Testis (tissue), 3 donors: ENCODE results near the gene DSP. TPM values are rescaled to one million over a fixed set of nuclear protein-coding genes. Genes with fewer than 3 reads are reported as not detected.

Experiments
- DNase-seq: peaks from one replicate; pipeline ENCODE4 v3.0.0-alpha.2; 2019
- H3K27ac ChIP-seq, 2 donors: fragments of 200-600 bp; sonication (generic); one replicate each; pipeline ENCODE4 v1.5.1; 2019
- H3K27me3 ChIP-seq: fragments of 200-600 bp; sonication (generic); one replicate; pipeline ENCODE4 v1.5.1; 2019
- H3K36me3 ChIP-seq: fragments of 200-600 bp; sonication (generic); one replicate; pipeline ENCODE4 v1.5.1; 2017; ENCODE audit warnings: low read depth; ENCODE audit errors: missing control alignments
- H3K4me1 ChIP-seq: fragments of 200-600 bp; sonication (generic); one replicate; pipeline ENCODE4 v1.5.1; 2019
- H3K4me3 ChIP-seq, 2 donors: fragments of 200-600 bp; sonication (generic); one replicate each; pipeline ENCODE4 v1.5.1; 2017 to 2019
- H3K9me3 ChIP-seq: fragments of 200-600 bp; sonication (generic); one replicate; pipeline ENCODE4 v1.5.1; 2017
- POLR2A ChIP-seq: fragments of 450-650 bp; IDR thresholded peaks from one replicate; pipeline ENCODE4 v1.6.1; 2017; ENCODE audit warnings: antibody characterized with exemption, mild to moderate bottlenecking, moderate library complexity
- WGBS, 2 donors: methylation state at CpG; one replicate each; pipeline ENCODE4 v1.1.5; 2018; 5-methylcytosine and 5-hydroxymethylcytosine counted together
- intact Hi-C: fragments of 100-400 bp; cut with DNase I; formaldehyde crosslinking; loops from one replicate; pipeline ENCODE4 v1.15.1; 2023; ENCODE audit warnings: low total_unique reads
- polyA plus RNA-seq: library from polyadenylated mRNA; stranded (reverse); fragments of 350-450 nt; fragmentation: Illumina TruSeq; extraction: RNeasy Lipid Tissue Mini Kit (QIAGEN cat#74804); gene quantifications from one replicate; pipeline ENCODE4 v1.2.3, GENCODE V29; 2014; ENCODE audit warnings: low read depth, low replicate concordance; ENCODE audit not compliant: insufficient read depth
- total RNA-seq, 2 donors: library from RNA; depleted of rRNA; stranded (reverse); fragments of >200 nt; gene quantifications; one replicate each; pipeline ENCODE4 v1.2.3, GENCODE V29; 2016
- TF ChIP-seq, protein P1 (sequence below), 3 experiments: fragments of 450-650 bp in 2 of 3; fragments of 200-600 bp in 1 of 3; sonication (generic) in 1 of 3; IDR thresholded peaks; one replicate each; pipeline ENCODE4 v1.5.1; 2016 to 2019; ENCODE audit warnings: antibody characterized with exemption in 3 of 3, mild to moderate bottlenecking in 2 of 3, moderate library complexity in 1 of 3

Gene DSP
- total and polyA plus RNA-seq, 3 donors from 2014 or later, result 3.6 to 4.5 (median 4.1) TPM

DNA sequence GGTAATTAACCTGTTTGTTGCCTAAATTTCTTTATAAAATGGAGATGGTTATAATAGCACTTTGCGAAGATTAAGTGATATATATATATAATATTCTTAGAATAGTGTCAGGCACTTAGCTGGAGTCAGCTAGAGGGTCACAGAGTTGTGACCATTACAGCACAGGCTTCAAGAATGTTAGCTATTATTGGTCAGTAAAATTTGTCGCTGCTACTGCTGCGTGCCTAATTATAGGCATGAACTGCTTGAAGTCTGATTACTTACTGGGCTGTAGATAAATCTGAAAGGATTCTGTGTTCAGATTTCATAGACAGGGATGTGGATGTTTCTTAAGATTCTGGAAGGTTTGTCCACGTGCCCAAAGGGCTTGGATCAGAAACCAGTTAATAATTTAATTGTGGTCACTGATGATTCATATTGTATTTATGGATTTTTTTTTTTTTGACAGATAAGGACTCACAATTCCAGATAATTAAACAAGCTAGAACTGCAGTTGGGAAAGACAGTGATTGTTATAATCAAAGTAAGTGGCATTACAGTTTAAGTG is 53.2 kb downstream of the DSP start:
- Histone ChIP-seq H3K27ac (no peak overlapping the region), H3K4me1 (peaks cover 7% of the 10 kb centered on the region), H3K4me3 (no peak overlapping the region), H3K36me3 (no peaks in the 10 kb centered on the region), H3K27me3 (no peaks in the 10 kb centered on the region), H3K9me3 (no peaks in the 10 kb centered on the region)
- intact Hi-C loops, result no loop called here
- WGBS, 2 donors, result 86 to 91% methylated on average over 4 of the region's 4 CpGs
- TF ChIP-seq, protein P1, sequence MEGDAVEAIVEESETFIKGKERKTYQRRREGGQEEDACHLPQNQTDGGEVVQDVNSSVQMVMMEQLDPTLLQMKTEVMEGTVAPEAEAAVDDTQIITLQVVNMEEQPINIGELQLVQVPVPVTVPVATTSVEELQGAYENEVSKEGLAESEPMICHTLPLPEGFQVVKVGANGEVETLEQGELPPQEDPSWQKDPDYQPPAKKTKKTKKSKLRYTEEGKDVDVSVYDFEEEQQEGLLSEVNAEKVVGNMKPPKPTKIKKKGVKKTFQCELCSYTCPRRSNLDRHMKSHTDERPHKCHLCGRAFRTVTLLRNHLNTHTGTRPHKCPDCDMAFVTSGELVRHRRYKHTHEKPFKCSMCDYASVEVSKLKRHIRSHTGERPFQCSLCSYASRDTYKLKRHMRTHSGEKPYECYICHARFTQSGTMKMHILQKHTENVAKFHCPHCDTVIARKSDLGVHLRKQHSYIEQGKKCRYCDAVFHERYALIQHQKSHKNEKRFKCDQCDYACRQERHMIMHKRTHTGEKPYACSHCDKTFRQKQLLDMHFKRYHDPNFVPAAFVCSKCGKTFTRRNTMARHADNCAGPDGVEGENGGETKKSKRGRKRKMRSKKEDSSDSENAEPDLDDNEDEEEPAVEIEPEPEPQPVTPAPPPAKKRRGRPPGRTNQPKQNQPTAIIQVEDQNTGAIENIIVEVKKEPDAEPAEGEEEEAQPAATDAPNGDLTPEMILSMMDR (IDR thresholded peaks at IDR 0.05), result no peak
- TF ChIP-seq POLR2A, result no peak
- DNase-seq, result no peak

DNA sequence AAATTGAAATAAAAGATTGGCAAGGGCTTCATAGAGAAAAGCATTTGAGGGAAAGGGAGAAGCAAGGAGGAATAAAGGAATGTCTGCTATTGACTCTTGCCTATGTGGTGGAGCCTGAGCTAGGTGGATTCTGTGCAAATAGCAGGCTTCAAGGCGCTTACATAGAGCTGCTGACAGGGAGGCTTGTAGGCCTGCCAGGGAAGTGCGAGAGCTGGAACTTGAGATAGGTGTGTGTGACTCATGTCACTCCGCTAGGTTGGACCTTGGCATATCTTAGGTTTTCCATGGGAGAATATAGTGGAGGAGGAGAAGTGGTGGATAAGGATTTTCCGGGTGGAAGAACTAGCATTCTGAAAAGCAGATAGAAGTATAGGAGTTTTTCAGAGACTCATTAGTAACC is 62.5 kb downstream of the DSP start:
- intact Hi-C loops, result no loop called here
- H3K27me3 ChIP-seq, result no peaks in the 10 kb centered on the region
- H3K9me3 ChIP-seq, result no peaks in the 10 kb centered on the region
- no peak overlapping the region for H3K4me3 ChIP-seq
- no peak overlapping the region for H3K27ac ChIP-seq
- no peaks in the 10 kb centered on the region for H3K36me3 ChIP-seq
- TF ChIP-seq, protein P1 (IDR thresholded peaks at IDR 0.05), result no peak
- no peak for TF ChIP-seq POLR2A
- no peak for DNase-seq
- H3K4me1 ChIP-seq, result no peaks in the 10 kb centered on the region
- 79% methylated on average over 4 of the region's 4 CpGs for WGBS, 2 donors

DNA sequence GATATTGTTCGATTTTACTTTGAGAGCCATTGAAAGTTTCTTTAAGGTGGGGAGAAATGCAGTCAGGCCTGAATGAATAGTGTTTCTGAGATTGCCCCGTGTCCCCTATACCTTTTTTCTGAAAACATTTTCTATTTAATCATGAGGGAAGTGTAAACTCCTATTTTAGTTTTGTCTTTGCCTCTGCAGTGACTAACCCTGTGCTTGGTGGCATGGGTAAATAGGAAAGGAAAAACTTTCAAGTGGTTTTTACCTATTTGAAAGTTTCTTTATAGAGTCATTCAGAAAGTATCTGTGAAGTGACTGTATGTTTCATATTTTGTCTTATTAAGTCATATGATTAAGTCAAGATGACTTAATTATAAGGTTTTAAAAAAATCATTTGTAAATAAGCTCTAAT is 63.0 kb downstream of the DSP start:
- Histone ChIP-seq H3K4me3 (no peak overlapping the region), H3K36me3 (no peaks in the 10 kb centered on the region), H3K4me1 (no peaks in the 10 kb centered on the region), H3K27me3 (no peaks in the 10 kb centered on the region), H3K9me3 (no peaks in the 10 kb centered on the region), H3K27ac (no peak overlapping the region)
- WGBS, 2 donors, result 90 to 91% methylated on average over 2 of the region's 2 CpGs
- intact Hi-C loops, result no loop called here
- DNase-seq, result no peak
- no peak for TF ChIP-seq POLR2A
- TF ChIP-seq, protein P1 (IDR thresholded peaks at IDR 0.05), result no peak

DNA sequence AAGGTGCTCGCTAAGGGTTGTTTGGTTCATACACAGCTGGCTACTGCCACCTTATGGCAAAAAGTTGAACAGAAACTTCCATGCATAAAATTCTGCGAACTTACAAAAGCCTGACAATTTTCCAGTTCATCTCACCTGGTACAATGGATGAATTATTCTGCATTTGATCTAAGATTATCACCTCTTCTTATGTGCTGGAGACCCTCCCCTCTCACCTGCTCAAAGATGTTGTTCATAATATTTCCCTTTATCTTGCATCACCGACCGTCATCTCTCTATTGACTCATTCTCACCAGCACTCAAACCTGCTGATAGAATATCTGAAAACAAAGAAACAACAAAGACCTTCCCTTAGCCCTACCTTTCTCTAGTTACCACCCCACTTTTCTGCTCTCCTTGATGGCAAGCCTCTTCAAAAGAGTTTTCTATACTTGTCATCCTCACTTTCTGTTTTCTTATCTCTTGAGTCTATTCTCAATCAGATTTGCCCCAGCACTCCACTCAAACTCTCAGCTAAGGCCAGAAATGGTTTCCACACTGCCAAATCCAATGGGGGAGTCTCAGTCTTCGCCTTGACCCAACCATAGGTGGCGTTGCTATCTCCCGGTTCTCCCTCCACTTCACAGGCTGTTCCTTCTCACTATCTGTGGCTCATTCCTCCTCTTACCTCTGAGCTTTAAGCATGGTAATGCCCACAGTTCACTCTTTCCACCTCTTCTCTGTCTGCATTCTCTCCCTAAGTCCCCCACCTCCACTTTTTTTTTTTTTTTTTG is 74.3 kb downstream of the DSP start:
- no peak overlapping the region for H3K4me3 ChIP-seq
- 31 to 37% methylated on average over 7 of the region's 7 CpGs for WGBS, 2 donors
- TF ChIP-seq, protein P1 (IDR thresholded peaks at IDR 0.05), result peak; percentile 29 to 81 (median 77)
- TF ChIP-seq POLR2A, result no peak
- no peaks in the 10 kb centered on the region for H3K36me3 ChIP-seq
- H3K27ac ChIP-seq, result no peak overlapping the region
- peak; percentile 48 for DNase-seq
- intact Hi-C loops, result loop anchor here (10.0 kb wide), 1 partner anchor 341 kb away; no protein-coding TSS in a partner anchor
- no peaks in the 10 kb centered on the region for H3K9me3 ChIP-seq
- peaks cover 4% of the 10 kb centered on the region for H3K4me1 ChIP-seq
- no peaks in the 10 kb centered on the region for H3K27me3 ChIP-seq
